IMR-90 (cell line): ENCODE measurements around the gene PXYLP1. TPM values are rescaled to one million over a fixed set of nuclear protein-coding genes. Genes with fewer than 3 reads are reported as not detected.

Experiments
- ATAC-seq: fragments of 200-7000 bp; cut with Tn5 transposase; 2 replicates; pipeline ENCODE4 v1.9.1; 2020; ENCODE audit warnings: low read depth, mild to moderate bottlenecking, moderate library complexity
- BruUV-seq: library from RNA; stranded (reverse); fragments of 400-500 nt; replicated peaks from 2 replicates; lab custom pipeline; 2021; lab: Mats Ljungman, UMichigan
- CTCF ChIA-PET: fragments of 300-600 bp; formaldehyde crosslinking; extraction: SDS; loops from one replicate; lab custom pipeline; 2021; ENCODE audit warnings: antibody characterized with exemption; lab: Yijun Ruan, JAX
- POLR2A ChIA-PET: fragments of 300-600 bp; sonication (Branson Sonifier 250); formaldehyde crosslinking; loops from one replicate; lab custom pipeline; 2022; ENCODE audit warnings: antibody characterized with exemption; ENCODE audit not compliant: unreplicated experiment; lab: Charles Lee
- DNase-seq: peaks from one replicate; pipeline ENCODE4 v3.0.0; 2013
- H2AFZ ChIP-seq: replicated peaks from 2 replicates; pipeline ENCODE3; 2013; ENCODE audit warnings: low read length, mild to moderate bottlenecking; ENCODE audit not compliant: poor library complexity
- H2AK5ac ChIP-seq: 2 replicates; pipeline ENCODE4 v1.6.1; 2013; ENCODE audit warnings: low read depth, low read length, inconsistent platforms
- H2AK9ac ChIP-seq: replicated peaks from 2 replicates; pipeline ENCODE3; 2013; ENCODE audit warnings: mild to moderate bottlenecking, low read depth, low read length, moderate library complexity; ENCODE audit not compliant: poor library complexity
- H2BK120ac ChIP-seq: 2 replicates; pipeline ENCODE4 v1.6.1; 2013; ENCODE audit warnings: low read depth, low read length, inconsistent platforms
- H2BK15ac ChIP-seq: 3 replicates; pipeline ENCODE4 v1.6.1; 2013; ENCODE audit warnings: low read depth, low read length, inconsistent platforms
- H2BK20ac ChIP-seq: 2 replicates; pipeline ENCODE4 v1.6.1; 2013; ENCODE audit warnings: low read depth, mild to moderate bottlenecking, inconsistent platforms, low read length, moderate library complexity
- H2BK5ac ChIP-seq: 2 replicates; pipeline ENCODE4 v1.6.1; 2013; ENCODE audit warnings: mild to moderate bottlenecking, low read depth, low read length, inconsistent platforms; ENCODE audit not compliant: poor library complexity, severe bottlenecking
- H3K14ac ChIP-seq: replicated peaks from 2 replicates; pipeline ENCODE4 v1.6.1; 2013; ENCODE audit warnings: low read depth, low read length, inconsistent platforms
- H3K18ac ChIP-seq: 2 replicates; pipeline ENCODE4 v1.6.1; 2013; ENCODE audit warnings: low read depth, low read length, control low read depth
- H3K23ac ChIP-seq: 2 replicates; pipeline ENCODE4 v1.6.1; 2013; ENCODE audit warnings: low read depth, low read length, inconsistent platforms
- H3K27ac ChIP-seq: 2 replicates; pipeline ENCODE4 v1.5.1; 2013; ENCODE audit warnings: mild to moderate bottlenecking, control low read depth, low read length; ENCODE audit not compliant: insufficient read depth
- H3K27me3 ChIP-seq: 2 replicates; pipeline ENCODE4 v1.6.1; 2013; ENCODE audit warnings: low read length; ENCODE audit not compliant: control insufficient read depth, insufficient read depth
- H3K36me3 ChIP-seq: 2 replicates; pipeline ENCODE4 v1.6.1; 2013; ENCODE audit warnings: low read length, mixed read lengths; ENCODE audit not compliant: control insufficient read depth, insufficient read depth
- H3K4ac ChIP-seq: 2 replicates; pipeline ENCODE4 v1.6.1; 2013; ENCODE audit warnings: low read depth, low read length, inconsistent platforms
- H3K4me1 ChIP-seq: 2 replicates; pipeline ENCODE4 v1.6.1; 2013; ENCODE audit warnings: low read length, mixed read lengths; ENCODE audit not compliant: control insufficient read depth, insufficient read depth
- H3K4me2 ChIP-seq: 2 replicates; pipeline ENCODE4 v1.6.1; 2013; ENCODE audit warnings: low read depth, mild to moderate bottlenecking, control low read depth, low read length, moderate library complexity
- H3K4me3 ChIP-seq: 2 replicates; pipeline ENCODE4 v1.5.1; 2013; ENCODE audit warnings: low read depth, mild to moderate bottlenecking, control low read depth, low read length, moderate library complexity; ENCODE audit not compliant: insufficient read depth
- H3K56ac ChIP-seq: 2 replicates; pipeline ENCODE4 v1.6.1; 2013; ENCODE audit warnings: low read length, inconsistent platforms; ENCODE audit not compliant: insufficient read depth; ENCODE audit errors: extremely low read depth
- H3K79me1 ChIP-seq, 2 experiments: 2 replicates each; pipeline ENCODE4 v1.6.1; 2013; ENCODE audit warnings: low read length in 2 of 2, inconsistent platforms in 1 of 2, low read depth in 1 of 2
- H3K9ac ChIP-seq: 2 replicates; pipeline ENCODE4 v1.6.1; 2013; ENCODE audit warnings: low read depth, low read length, control low read depth
- H3K9me1 ChIP-seq: 2 replicates; pipeline ENCODE4 v1.6.1; 2013; ENCODE audit warnings: low read length, inconsistent platforms; ENCODE audit not compliant: insufficient read depth
- H3K9me3 ChIP-seq: 2 replicates; pipeline ENCODE4 v1.6.1; 2013; ENCODE audit warnings: low read length; ENCODE audit not compliant: control insufficient read depth, insufficient read depth
- H4K20me1 ChIP-seq: 2 replicates; pipeline ENCODE4 v1.6.1; 2013; ENCODE audit warnings: low read length, inconsistent platforms; ENCODE audit not compliant: insufficient read depth
- H4K5ac ChIP-seq: 2 replicates; pipeline ENCODE4 v1.6.1; 2013; ENCODE audit warnings: mild to moderate bottlenecking, low read depth, low read length, control low read depth
- H4K8ac ChIP-seq, 2 experiments: 2 replicates each; pipeline ENCODE4 v1.6.1; 2013; ENCODE audit warnings: low read depth in 2 of 2, low read length in 2 of 2, control low read depth in 1 of 2, inconsistent platforms in 1 of 2
- H4K91ac ChIP-seq: 2 replicates; pipeline ENCODE4 v1.6.1; 2013; ENCODE audit warnings: low read depth, low read length, inconsistent platforms; ENCODE audit not compliant: insufficient read depth
- BHLHE40 ChIP-seq: fragments of 150-350 bp; IDR thresholded peaks from 2 replicates; pipeline ENCODE4 v1.6.1; 2016; ENCODE audit warnings: mild to moderate bottlenecking, low read depth, low read length
- POLR2A ChIP-seq: IDR thresholded peaks from 2 replicates; pipeline ENCODE4 v1.6.1; 2012; ENCODE audit warnings: mild to moderate bottlenecking, low read depth, low read length
- RAD21 ChIP-seq: IDR thresholded peaks from 2 replicates; pipeline ENCODE4 v1.6.1; 2012; ENCODE audit warnings: low read length, improper control_type of control experiment
- SMC3 ChIP-seq: fragments of 150-350 bp; IDR thresholded peaks from 2 replicates; pipeline ENCODE4 v1.6.1; 2016; ENCODE audit warnings: low read depth, mild to moderate bottlenecking, antibody characterized with exemption, low read length, moderate library complexity
- USF2 ChIP-seq: fragments of 150-350 bp; IDR thresholded peaks from 2 replicates; pipeline ENCODE4 v1.6.1; 2017; ENCODE audit warnings: mild to moderate bottlenecking, antibody characterized with exemption, low read length, low read depth
- WGBS, 2 experiments: methylation state at CpG; one replicate each; pipeline versions ENCODE4 v1.1.5 to v1.1.7; 2013; ENCODE audit warnings: missing lambda C conversion rate in 2 of 2; ENCODE audit not compliant: insufficient read length in 1 of 2; ENCODE audit errors: extremely low coverage in 2 of 2; 5-methylcytosine and 5-hydroxymethylcytosine counted together
- dilution Hi-C: fragments of 300-500 bp; cut with HindIII; formaldehyde crosslinking; loops from one replicate; pipeline ENCODE4 v1.14.3; 2018; ENCODE audit warnings: low sequenced_read_pairs; ENCODE audit not compliant: unreplicated experiment
- in situ Hi-C: fragments of 300-500 bp; cut with MboI; formaldehyde crosslinking; loops from 3 replicates; pipeline ENCODE4 v1.14.3; 2019; ENCODE audit warnings: low sequenced_read_pairs, inconsistent platforms, mixed read lengths
- intact Hi-C: fragments of 100-400 bp; cut with micrococcal nuclease; formaldehyde crosslinking; loops from 2 replicates; pipeline ENCODE4 v1.10.0; 2022
- polyA plus RNA-seq, 3 experiments: library from polyadenylated mRNA; depleted of rRNA; stranded (reverse); fragments of >200 nt; gene quantifications; 2 replicates each; pipeline ENCODE4 v1.2.3, GENCODE V29; 2012; ENCODE audit warnings: low replicate concordance in 1 of 3
- total RNA-seq: library from RNA; depleted of rRNA; stranded (reverse); fragments of >200 nt; gene quantifications from 2 replicates; pipeline ENCODE4 v1.2.3, GENCODE V29; 2012
- TF ChIP-seq, protein P1 (sequence below): conservative IDR thresholded peaks from 2 replicates; pipeline ENCODE4 v1.5.1; 2012; ENCODE audit warnings: mild to moderate bottlenecking, low read depth, low read length, improper control_type of control experiment

PXYLP1 gene
- total and polyA plus RNA-seq, 2 of the 4 experiments (the other 2 are of a cell fraction) = 11.7 to 15.6 TPM

- Histone ChIP-seq H2BK20ac (peak overlapping the region; percentile 5; the same call in 1 of the 2 replicates), H3K4me3 (no peak overlapping the region), H3K27ac (peak overlapping the region; percentile 3; the same call in 1 of the 2 replicates), H2BK15ac (peak overlapping the region; percentile 3; the same call in 1 of the 3 replicates), H3K27me3 (no peaks in the 10 kb centered on the region), H2BK120ac (peak overlapping the region; percentile 68), H4K91ac (peak overlapping the region; percentile 56), H2AFZ (peak overlapping the region; percentile 15), H3K23ac (peak overlapping the region; percentile 22), H2AK5ac (peak overlapping the region; percentile 37; the same call in 1 of the 2 replicates), H3K4me2 (no peak overlapping the region), H3K56ac (no peak overlapping the region), H4K8ac (peak overlapping the region in 1 of 2 experiments; percentile 76; a peak in 2 of 4 replicates), H4K5ac (no peak overlapping the region), H2BK5ac (peak overlapping the region; percentile 26), H3K18ac (0 out of 2 replicates have a peak overlapping the region, but pooled peaks have one; percentile 11), H3K4ac (peak overlapping the region; percentile 73; the same call in 1 of the 2 replicates), H3K9ac (no peak overlapping the region), H3K4me1 (peaks cover 6% of the 10 kb centered on the region), H3K9me3 (no peaks in the 10 kb centered on the region), H3K9me1 (no peaks in the 10 kb centered on the region; the same call in 1 of the 2 replicates), H4K20me1 (no peaks in the 10 kb centered on the region), H3K79me1 (no peaks in the 10 kb centered on the region; a peak in 1 of 4 replicates), H3K14ac (peak overlapping the region; percentile 27; the same call in 1 of the 2 replicates), H2AK9ac (peak overlapping the region; percentile 69), H3K36me3 (no peaks in the 10 kb centered on the region)
- ATAC-seq (peak; percentile 74), DNase-seq (peak; percentile 75)
- WGBS, 2 experiments = 72% methylated on average over 2 of the region's 7 CpGs; no CpG with 5 or more reads in 1 of the 2 experiments
- ChIA-PET POLR2A (interaction anchor here (0.7 kb wide), 1 partner anchor 150 kb away, joined by 3 read pairs; no protein-coding TSS in a partner anchor), CTCF (interaction anchor here (0.6 to 2.2 kb wide), 15 partner anchors 10 to 303 kb away, joined by 3 to 22 read pairs (median 5); partner anchors contain the start of gene PXYLP1)
- intact Hi-C loops (loop anchor here (1.0 to 5.0 kb wide), 5 partner anchors 70 to 300 kb away; no protein-coding TSS in a partner anchor), in situ Hi-C loops (loop anchor here (10.0 kb wide), 1 partner anchor 242 kb away; no protein-coding TSS in a partner anchor), dilution Hi-C loops (no loop called here)
- no TSS peak for BruUV-seq
- TF ChIP-seq SMC3 (0 out of 2 replicates have a peak, but pooled peaks have one; percentile 15), POLR2A (no peak), RAD21 (peak; percentile 30; the same call in 1 of the 2 replicates), BHLHE40 (no peak), USF2 (no peak)
- TF ChIP-seq, protein P1, sequence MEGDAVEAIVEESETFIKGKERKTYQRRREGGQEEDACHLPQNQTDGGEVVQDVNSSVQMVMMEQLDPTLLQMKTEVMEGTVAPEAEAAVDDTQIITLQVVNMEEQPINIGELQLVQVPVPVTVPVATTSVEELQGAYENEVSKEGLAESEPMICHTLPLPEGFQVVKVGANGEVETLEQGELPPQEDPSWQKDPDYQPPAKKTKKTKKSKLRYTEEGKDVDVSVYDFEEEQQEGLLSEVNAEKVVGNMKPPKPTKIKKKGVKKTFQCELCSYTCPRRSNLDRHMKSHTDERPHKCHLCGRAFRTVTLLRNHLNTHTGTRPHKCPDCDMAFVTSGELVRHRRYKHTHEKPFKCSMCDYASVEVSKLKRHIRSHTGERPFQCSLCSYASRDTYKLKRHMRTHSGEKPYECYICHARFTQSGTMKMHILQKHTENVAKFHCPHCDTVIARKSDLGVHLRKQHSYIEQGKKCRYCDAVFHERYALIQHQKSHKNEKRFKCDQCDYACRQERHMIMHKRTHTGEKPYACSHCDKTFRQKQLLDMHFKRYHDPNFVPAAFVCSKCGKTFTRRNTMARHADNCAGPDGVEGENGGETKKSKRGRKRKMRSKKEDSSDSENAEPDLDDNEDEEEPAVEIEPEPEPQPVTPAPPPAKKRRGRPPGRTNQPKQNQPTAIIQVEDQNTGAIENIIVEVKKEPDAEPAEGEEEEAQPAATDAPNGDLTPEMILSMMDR = peak; percentile 42
Observed at GRCh38 chr3:141302364-141303141, 70.9 kb downstream of the PXYLP1 start.
